Skeletal muscle satellite cell (primary cell): Measurements from ENCODE around the gene SLC6A16.
"Not testable (repeated sequence)": the region's sequence is repeated elsewhere in the genome, so short reads cannot be mapped to it uniquely, and the experiment has no call there.

ENCODE experiments used
- H3K27me3 ChIP-seq: 2 replicates; pipeline ENCODE4 v1.7.0; 2013; ENCODE audit warnings: low read length; ENCODE audit not compliant: control insufficient read depth, insufficient read depth
- H3K36me3 ChIP-seq: 2 replicates; pipeline ENCODE4 v1.7.0; 2013; ENCODE audit warnings: mild to moderate bottlenecking, control low read depth, low read length; ENCODE audit not compliant: insufficient read depth
- H3K4me1 ChIP-seq: 2 replicates; pipeline ENCODE4 v1.7.0; 2013; ENCODE audit warnings: low read length; ENCODE audit not compliant: control insufficient read depth, insufficient read depth
- H3K4me2 ChIP-seq: 2 replicates; pipeline ENCODE4 v1.7.0; 2013; ENCODE audit warnings: mild to moderate bottlenecking, low read length
- H3K4me3 ChIP-seq: 2 replicates; pipeline ENCODE4 v1.7.0; 2013; ENCODE audit warnings: low read length
- H3K9ac ChIP-seq: 2 replicates; pipeline ENCODE4 v1.7.0; 2013; ENCODE audit warnings: mild to moderate bottlenecking, low read depth, low read length, moderate library complexity
- H3K9me3 ChIP-seq: replicated peaks from 2 replicates; pipeline ENCODE4 v1.7.0; 2013; ENCODE audit warnings: mild to moderate bottlenecking, control low read depth, low read length

Gene SLC6A16

DNA sequence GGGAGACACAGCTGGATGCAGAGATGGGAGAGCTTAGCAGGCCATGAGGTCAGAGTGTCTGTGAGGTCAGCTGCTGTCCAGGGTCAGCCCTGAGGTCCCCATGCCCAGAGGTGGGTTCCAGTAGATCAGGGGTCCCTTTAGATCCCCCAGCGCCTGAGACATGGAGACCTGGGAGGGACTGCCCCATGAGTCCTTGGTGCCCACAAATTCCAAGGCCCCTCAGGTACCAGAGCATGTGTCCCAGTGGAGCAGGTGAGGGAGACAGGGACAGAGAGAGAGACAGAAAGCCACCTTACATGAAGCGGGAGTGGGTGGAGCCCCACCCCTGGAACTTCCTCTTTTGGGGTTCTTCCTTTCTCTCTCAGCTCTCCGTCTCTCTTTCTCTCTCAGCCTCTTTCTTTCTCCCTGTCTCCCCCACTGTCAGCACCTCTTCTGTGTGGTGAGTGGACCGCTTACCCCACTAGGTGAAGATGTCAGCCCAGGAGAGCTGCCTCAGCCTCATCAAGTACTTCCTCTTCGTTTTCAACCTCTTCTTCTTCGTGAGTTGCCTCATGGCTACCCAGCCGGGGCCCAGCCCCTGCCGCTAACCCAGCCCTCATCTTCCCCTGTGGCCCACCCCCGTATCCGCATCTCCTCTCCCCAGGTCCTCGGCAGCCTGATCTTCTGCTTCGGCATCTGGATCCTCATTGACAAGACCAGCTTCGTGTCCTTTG, 10.2 kb upstream of the SLC6A16 start, which contains the start of gene CD37:
Gene CD37 (plus strand): TSS at position 336 of the 713 bp plus-strand sequence. CDS start 135 bp downstream, at position 471.
- no peak within 1 kb of the TSS for H3K9ac ChIP-seq
- no peaks in the 10 kb centered on the region for H3K9me3 ChIP-seq
- H3K36me3 ChIP-seq, result no peaks in the 10 kb centered on the region
- no peaks in the 10 kb centered on the region for H3K27me3 ChIP-seq
- H3K4me1 ChIP-seq, result peaks cover 13% of the 10 kb centered on the region
- H3K4me2 ChIP-seq, result no peak within 1 kb of the TSS
- no peak within 1 kb of the TSS for H3K4me3 ChIP-seq

- H3K4me1 ChIP-seq, result no peaks in the 10 kb centered on the region
- no peak overlapping the region for H3K4me2 ChIP-seq
- H3K4me3 ChIP-seq, result no peak overlapping the region
- H3K36me3 ChIP-seq, result no peaks in the 10 kb centered on the region
- H3K27me3 ChIP-seq, result no peaks in the 10 kb centered on the region
- H3K9ac ChIP-seq, result no peak overlapping the region
- H3K9me3 ChIP-seq, result no peaks in the 10 kb centered on the region
Observed at GRCh38 chr19:49333811-49334288, 8.9 kb upstream of the SLC6A16 start.

- no peak overlapping the region for H3K4me3 ChIP-seq
- no peak overlapping the region for H3K9ac ChIP-seq
- H3K9me3 ChIP-seq, result no peaks in the 10 kb centered on the region
- no peaks in the 10 kb centered on the region for H3K27me3 ChIP-seq
- no peak overlapping the region for H3K4me2 ChIP-seq
- no peaks in the 10 kb centered on the region for H3K4me1 ChIP-seq
- no peaks in the 10 kb centered on the region for H3K36me3 ChIP-seq
Observed at GRCh38 chr19:49333418-49333805, 8.4 kb upstream of the SLC6A16 start.

DNA sequence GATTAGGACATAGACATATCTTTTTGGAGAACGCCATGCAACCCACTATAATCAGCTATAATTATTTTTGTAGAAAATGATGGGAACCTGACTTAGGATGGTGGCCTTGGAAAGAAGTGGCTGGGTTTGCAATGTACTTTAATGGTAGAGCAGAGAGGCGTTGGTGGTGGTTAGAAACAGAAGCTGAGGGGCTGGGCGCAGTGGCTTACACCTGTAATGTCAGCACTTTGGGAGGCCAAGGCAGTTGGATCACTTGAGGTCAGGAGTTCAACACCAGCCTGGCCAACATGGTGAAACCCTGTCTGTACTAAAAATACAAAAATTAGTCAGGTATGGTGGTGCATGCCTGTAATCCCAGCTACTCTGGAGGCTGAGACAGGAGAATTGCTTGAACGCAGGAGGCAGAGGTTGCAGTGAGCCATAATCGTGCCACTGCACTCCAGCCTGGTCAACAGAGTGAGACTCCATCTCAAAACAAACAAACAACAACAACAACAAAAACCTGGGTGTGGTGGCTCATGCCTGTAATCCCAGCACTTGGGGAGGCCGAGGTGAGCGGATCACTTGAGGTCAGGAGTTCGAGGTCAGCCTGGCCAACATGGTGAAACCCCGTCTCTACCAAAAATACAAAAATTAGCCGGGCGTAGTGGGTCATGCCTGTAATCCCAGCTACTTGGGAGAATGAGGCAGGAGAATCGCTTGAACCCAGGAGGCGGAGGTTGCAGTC, 7.9 kb upstream of the SLC6A16 start:
- H3K36me3 ChIP-seq, H3K27me3 ChIP-seq, H3K9me3 ChIP-seq, H3K9ac ChIP-seq, H3K4me3 ChIP-seq, H3K4me1 ChIP-seq, H3K4me2 ChIP-seq: not testable (repeated sequence)

DNA sequence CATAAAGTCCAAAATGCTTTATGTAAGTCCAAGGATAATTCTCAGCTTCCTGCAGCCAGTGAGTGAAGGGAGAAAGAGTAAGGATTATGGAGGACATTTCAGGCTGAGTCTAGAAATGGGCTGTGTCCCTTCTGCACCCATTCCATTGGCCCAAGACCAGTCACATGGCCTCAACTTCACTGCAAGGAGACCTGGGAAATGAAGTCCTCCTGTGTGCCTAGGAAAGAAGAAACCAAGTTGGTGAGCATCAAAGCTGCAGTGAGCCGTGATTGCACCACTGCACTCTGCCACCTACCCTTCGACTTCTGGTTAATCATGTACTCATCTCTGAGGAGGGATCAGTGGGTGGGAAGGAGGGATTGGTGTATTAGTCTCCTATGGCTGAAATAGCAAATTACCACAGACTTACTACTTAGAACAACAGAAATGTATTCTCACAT, 6.6 kb upstream of the SLC6A16 start:
- Histone ChIP-seq H3K9ac (no peak overlapping the region), H3K4me3 (no peak overlapping the region), H3K4me1 (no peaks in the 10 kb centered on the region)

GRCh38 chr19:49331187-49331586, 6.2 kb upstream of the SLC6A16 start:
- not testable (repeated sequence) for H3K4me3 ChIP-seq, H3K36me3 ChIP-seq, H3K4me1 ChIP-seq, H3K4me2 ChIP-seq, H3K27me3 ChIP-seq, H3K9ac ChIP-seq, H3K9me3 ChIP-seq

More for the DNA sequence above, 6.6 kb upstream of the SLC6A16 start:
- no peak overlapping the region for H3K4me2 ChIP-seq
- H3K36me3 ChIP-seq, result no peaks in the 10 kb centered on the region
- H3K9me3 ChIP-seq, result no peaks in the 10 kb centered on the region
- H3K27me3 ChIP-seq, result no peaks in the 10 kb centered on the region

DNA sequence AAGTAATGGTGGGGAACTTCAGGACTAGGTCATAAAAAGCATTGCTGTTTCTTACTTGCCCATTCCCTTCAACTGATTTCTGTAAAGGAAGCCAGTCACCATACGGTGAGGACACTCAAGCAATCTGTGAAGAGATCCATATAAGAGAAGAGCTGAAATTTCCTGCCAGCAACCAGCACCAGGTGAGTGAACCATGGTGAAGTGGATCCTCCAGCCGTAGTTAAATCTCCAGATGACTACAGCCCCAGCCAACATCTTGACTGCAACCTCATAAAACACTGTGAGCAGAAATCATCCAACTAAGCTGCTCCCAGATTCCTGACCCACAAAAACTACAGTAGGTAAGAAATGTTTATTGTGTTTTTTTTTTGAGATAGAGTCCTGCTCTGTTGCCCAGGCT, 3.8 kb upstream of the SLC6A16 start:
- H3K27me3 ChIP-seq, result no peaks in the 10 kb centered on the region
- H3K4me3 ChIP-seq, result no peak overlapping the region
- H3K4me1 ChIP-seq, result no peaks in the 10 kb centered on the region
- H3K36me3 ChIP-seq, result no peaks in the 10 kb centered on the region
- no peak overlapping the region for H3K9ac ChIP-seq
- no peak overlapping the region for H3K4me2 ChIP-seq
- H3K9me3 ChIP-seq, result no peaks in the 10 kb centered on the region

DNA sequence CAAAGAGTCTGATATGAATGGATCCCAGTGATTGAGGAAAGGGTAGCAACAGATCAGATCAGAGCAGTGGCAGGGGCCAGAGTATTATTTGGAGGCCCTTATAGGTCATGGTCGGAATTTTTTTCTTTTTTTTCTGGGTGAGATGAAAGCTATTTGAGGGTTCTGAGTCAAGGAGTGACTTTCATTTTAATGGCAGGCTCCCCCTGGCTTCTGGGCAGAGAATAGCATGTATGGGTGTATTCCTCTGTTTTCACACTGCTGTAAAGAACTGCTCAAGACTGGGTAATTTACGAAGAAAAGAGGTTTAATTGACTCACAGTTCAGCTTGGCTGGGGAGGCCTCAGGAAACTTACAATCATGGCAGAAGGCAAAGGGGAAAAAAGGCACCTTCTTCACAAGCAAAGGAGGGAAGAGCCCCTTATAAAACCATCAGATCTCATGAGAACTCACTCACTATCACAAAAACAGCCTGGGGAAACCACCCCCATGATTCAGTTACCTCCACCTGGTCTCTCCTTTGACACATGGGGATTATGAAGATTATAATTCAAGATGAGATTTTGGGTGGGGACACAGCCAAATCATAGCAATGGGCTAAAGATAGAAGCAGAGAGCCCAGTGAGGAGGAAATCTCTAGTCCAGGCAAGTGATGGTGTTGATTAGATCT, 3.0 kb upstream of the SLC6A16 start:
- no peaks in the 10 kb centered on the region for H3K9me3 ChIP-seq
- H3K36me3 ChIP-seq, result no peaks in the 10 kb centered on the region
- H3K4me1 ChIP-seq, result no peaks in the 10 kb centered on the region
- no peak overlapping the region for H3K4me3 ChIP-seq
- no peaks in the 10 kb centered on the region for H3K27me3 ChIP-seq
- H3K4me2 ChIP-seq, result no peak overlapping the region
- H3K9ac ChIP-seq, result no peak overlapping the region

GRCh38 chr19:49326165-49326704, 1.2 kb upstream of the SLC6A16 start:
- Histone ChIP-seq H3K9ac (no peak overlapping the region), H3K4me1 (no peaks in the 10 kb centered on the region), H3K36me3 (no peaks in the 10 kb centered on the region), H3K9me3 (no peaks in the 10 kb centered on the region), H3K4me2 (no peak overlapping the region), H3K4me3 (no peak overlapping the region), H3K27me3 (no peaks in the 10 kb centered on the region)

DNA sequence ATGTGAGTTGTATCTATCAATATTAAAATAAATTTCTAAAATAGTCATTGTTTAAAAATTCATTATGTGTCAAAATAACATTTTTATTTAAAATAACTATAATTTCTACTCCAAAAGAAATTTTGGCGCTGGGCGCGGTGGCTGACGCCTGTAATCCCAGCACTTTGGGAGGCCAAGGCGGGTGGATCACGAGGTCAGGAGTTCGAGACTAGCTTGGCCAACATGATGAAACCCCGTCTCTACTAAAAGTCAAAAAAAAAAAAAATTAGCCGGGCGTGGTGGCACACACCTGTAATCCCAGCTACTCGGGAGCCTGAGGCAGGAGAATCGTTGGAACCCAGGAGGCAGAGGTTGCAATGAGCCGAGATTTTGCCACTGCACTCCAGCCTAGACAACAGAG, 765 bp upstream of the SLC6A16 start:
- not testable (repeated sequence) for H3K36me3 ChIP-seq, H3K4me1 ChIP-seq, H3K4me2 ChIP-seq

DNA sequence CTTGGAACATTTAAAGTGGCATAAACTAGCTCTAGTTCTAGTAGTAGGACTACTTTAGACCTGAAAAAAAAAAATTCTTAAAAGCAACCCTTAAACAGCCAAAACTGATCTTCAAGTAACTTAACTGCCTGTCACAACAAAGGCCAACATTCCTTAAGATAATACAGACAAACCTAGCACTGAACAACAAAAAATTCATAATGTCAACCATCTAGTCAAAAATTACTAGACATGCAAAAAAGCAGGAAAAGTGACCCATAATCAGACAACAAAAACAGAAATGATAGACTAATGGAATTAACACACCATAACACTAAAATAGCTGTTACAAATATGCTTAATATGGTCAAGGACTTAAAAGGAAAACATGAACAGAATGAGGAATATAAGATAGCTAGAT, 6.7 kb downstream of the SLC6A16 start:
- no peaks in the 10 kb centered on the region for H3K36me3 ChIP-seq
- no peak overlapping the region for H3K4me3 ChIP-seq
- no peaks in the 10 kb centered on the region for H3K4me1 ChIP-seq
- H3K27me3 ChIP-seq, result no peaks in the 10 kb centered on the region
- H3K9ac ChIP-seq, result no peak overlapping the region
- no peak overlapping the region for H3K4me2 ChIP-seq
- no peaks in the 10 kb centered on the region for H3K9me3 ChIP-seq

More for the DNA sequence above, 765 bp upstream of the SLC6A16 start:
- H3K9me3 ChIP-seq, H3K9ac ChIP-seq, H3K4me3 ChIP-seq, H3K27me3 ChIP-seq: not testable (repeated sequence)
